GM21619 (cell line): ENCODE results near the gene BCL7C.
"Not testable (repeated sequence)": the region's sequence is repeated elsewhere in the genome, so short reads cannot be mapped to it uniquely, and the experiment has no call there.

Source experiments
- ATAC-seq: cut with Tn5 transposase; IDR thresholded peaks from one replicate; pipeline ENCODE4 v1.9.1; 2021; ENCODE audit not compliant: unreplicated experiment

Gene BCL7C

GRCh38 chr16:30870904-30871303 is 23.0 kb downstream of the BCL7C start:
- ATAC-seq, result no peak

GRCh38 chr16:30867747-30868146 is 26.1 kb downstream of the BCL7C start:
- no peak for ATAC-seq

- no peak for ATAC-seq
Measured at GRCh38 chr16:30866031-30866430, 27.8 kb downstream of the BCL7C start.

GRCh38 chr16:30863178-30863577 is 30.7 kb downstream of the BCL7C start:
- ATAC-seq, result not testable (repeated sequence)

GRCh38 chr16:30860729-30861128 is 33.1 kb downstream of the BCL7C start:
- not testable (repeated sequence) for ATAC-seq

- no peak for ATAC-seq
Measured at GRCh38 chr16:30858829-30859423, 35.0 kb downstream of the BCL7C start.

- ATAC-seq, result no peak
Measured at GRCh38 chr16:30858111-30858495, 35.8 kb downstream of the BCL7C start.

- ATAC-seq, result no peak
Measured at GRCh38 chr16:30853758-30854157, 40.1 kb downstream of the BCL7C start.

- no peak for ATAC-seq
Measured at GRCh38 chr16:30850246-30850645, 43.6 kb downstream of the BCL7C start.

GRCh38 chr16:30846649-30847402 is 47.1 kb downstream of the BCL7C start:
- ATAC-seq, result no peak

- ATAC-seq, result peak; percentile 58
Measured at GRCh38 chr16:30844671-30845449, 49.0 kb downstream of the BCL7C start.

- ATAC-seq, result no peak
Measured at GRCh38 chr16:30844346-30844670, 49.6 kb downstream of the BCL7C start.

GRCh38 chr16:30843501-30843900 is 50.4 kb downstream of the BCL7C start:
- ATAC-seq, result no peak

- ATAC-seq, result no peak
Measured at GRCh38 chr16:30842971-30843370, 50.9 kb downstream of the BCL7C start.

GRCh38 chr16:30841332-30841731 is 52.5 kb downstream of the BCL7C start:
- no peak for ATAC-seq

GRCh38 chr16:30840611-30841010 is 53.3 kb downstream of the BCL7C start:
- ATAC-seq, result no peak

- ATAC-seq, result no peak
Measured at GRCh38 chr16:30839523-30840227, 54.2 kb downstream of the BCL7C start.

GRCh38 chr16:30838876-30839471 is 54.9 kb downstream of the BCL7C start:
- no peak for ATAC-seq

- ATAC-seq, result no peak
Measured at GRCh38 chr16:30837904-30838303, 56.0 kb downstream of the BCL7C start.
